ENCODE measurements around the gene PLA2G2F. TPM values are rescaled to one million over a fixed set of nuclear protein-coding genes. Genes with fewer than 3 reads are reported as not detected.

Gene PLA2G2F
- total RNA-seq, 1 donor from 2014 or later, result not detected

DNA sequence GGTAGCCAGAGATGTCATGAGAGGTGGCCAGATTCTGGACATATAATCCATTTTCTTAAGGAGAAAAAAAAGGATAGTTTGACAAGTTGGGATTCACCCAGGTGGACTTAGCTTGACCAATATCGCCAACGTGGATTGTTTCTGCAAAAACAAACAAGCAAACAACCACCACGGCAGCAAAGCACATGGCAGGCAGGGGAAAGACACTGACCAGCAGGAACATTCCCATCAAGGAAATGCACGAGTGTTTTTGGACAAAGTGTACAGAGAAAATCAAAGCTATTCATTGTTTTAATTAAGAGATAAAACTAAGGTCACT is 56.3 kb downstream of the PLA2G2F start:
- Mint-ChIP-seq H3K27me3 (ENCODE audit: low read depth) (peaks cover 30% of the 10 kb centered on the region), H3K9me3 (no peaks in the 10 kb centered on the region)

DNA sequence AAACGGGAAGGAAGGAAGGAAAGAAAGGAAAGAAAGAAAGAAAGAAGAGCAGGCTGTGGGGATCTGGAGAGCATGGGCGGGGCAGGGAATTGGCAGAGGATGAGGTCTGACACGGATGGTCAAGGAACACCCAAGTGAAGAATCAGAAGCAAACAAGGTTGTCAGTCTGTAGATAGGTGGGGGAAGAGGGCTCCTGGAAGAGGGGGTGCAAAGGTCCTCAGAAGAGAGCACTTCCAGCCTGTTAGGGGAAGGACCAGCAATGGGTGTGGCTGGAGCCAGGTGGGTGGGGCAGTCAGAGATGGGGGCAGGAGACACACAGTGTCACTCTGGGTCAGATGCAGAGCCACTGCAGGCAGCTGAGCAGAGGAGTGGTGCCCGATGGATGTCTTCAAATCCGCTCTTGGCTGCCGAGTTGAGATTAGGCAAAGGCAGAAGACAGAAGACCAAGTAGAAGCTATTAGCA is 58.2 kb downstream of the PLA2G2F start:
- no peak overlapping the region for H3K27ac Mint-ChIP-seq
- DNase-seq (ENCODE audit: low spot score in 2 of 2, unreplicated experiment in 2 of 2), result no peak
- peaks cover 1% of the 10 kb centered on the region for H3K36me3 Mint-ChIP-seq
- peaks cover 40% of the 10 kb centered on the region for H3K27me3 Mint-ChIP-seq (ENCODE audit: low read depth)
- peaks cover 18% of the 10 kb centered on the region for H3K4me1 Mint-ChIP-seq
- H3K4me3 Mint-ChIP-seq, result no peak overlapping the region
- TF ChIP-seq CTCF (IDR thresholded peaks at IDR 0.05; ENCODE audit: unreplicated experiment), result no peak
- no peaks in the 10 kb centered on the region for H3K9me3 Mint-ChIP-seq

More for the DNA sequence above, 56.3 kb downstream of the PLA2G2F start:
- Mint-ChIP-seq H3K27ac (no peak overlapping the region), H3K4me1 (peaks cover 18% of the 10 kb centered on the region), H3K4me3 (no peak overlapping the region), H3K36me3 (peaks cover 3% of the 10 kb centered on the region)
- no peak for TF ChIP-seq CTCF (IDR thresholded peaks at IDR 0.05; ENCODE audit: unreplicated experiment)
- no peak for DNase-seq (ENCODE audit: low spot score in 2 of 2, unreplicated experiment in 2 of 2)

DNA sequence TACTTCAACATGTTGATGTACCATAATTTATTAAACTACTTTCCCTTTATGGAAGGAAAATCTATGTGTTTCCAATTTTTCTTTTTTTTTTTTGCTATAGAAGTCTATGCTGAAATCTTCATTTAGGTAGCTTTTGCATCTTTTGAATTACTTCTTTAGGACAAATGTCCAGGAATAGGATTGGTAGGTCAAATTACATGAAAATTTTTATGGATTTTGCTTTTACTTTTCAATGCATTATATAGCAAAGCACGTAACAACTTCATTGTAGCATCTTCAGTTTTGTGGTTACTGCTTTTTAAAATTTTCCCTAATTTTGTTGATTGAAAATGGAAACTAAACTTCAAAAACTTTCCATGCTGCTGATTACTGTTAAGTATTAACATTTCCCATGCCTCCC is 59.2 kb downstream of the PLA2G2F start:
- peaks cover 42% of the 10 kb centered on the region for H3K27me3 Mint-ChIP-seq (ENCODE audit: low read depth)

DNA sequence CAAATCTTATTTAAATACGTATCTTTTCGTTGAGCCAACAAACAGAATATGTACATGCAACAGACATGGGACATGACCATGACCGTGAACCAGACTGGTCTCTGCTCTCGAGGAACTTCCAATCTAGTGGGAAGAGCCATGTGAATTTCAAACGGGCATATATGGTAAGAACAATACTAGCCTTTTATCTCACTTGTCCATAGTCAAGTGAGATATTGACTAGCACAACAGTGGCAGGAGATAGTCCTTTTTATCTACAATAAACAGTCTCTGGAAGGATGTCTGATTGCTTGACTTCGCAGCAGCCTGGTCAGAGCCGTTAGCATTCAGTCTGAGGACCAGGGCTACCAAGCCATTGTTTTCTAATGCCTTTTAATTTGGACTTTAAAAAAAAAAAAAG is 59.8 kb downstream of the PLA2G2F start:
- no peaks in the 10 kb centered on the region for H3K36me3 Mint-ChIP-seq
- peaks cover 18% of the 10 kb centered on the region for H3K4me1 Mint-ChIP-seq
- H3K9me3 Mint-ChIP-seq, result no peaks in the 10 kb centered on the region
- no peak overlapping the region for H3K27ac Mint-ChIP-seq
- DNase-seq (ENCODE audit: low spot score in 2 of 2, unreplicated experiment in 2 of 2), result no peak
- no peak for TF ChIP-seq CTCF (IDR thresholded peaks at IDR 0.05; ENCODE audit: unreplicated experiment)
- H3K27me3 Mint-ChIP-seq (ENCODE audit: low read depth), result peaks cover 49% of the 10 kb centered on the region
- H3K4me3 Mint-ChIP-seq, result no peak overlapping the region

More for the DNA sequence above, 59.2 kb downstream of the PLA2G2F start:
- no peaks in the 10 kb centered on the region for H3K36me3 Mint-ChIP-seq
- TF ChIP-seq CTCF (IDR thresholded peaks at IDR 0.05; ENCODE audit: unreplicated experiment), result no peak
- DNase-seq (ENCODE audit: low spot score in 2 of 2, unreplicated experiment in 2 of 2), result no peak
- no peaks in the 10 kb centered on the region for H3K9me3 Mint-ChIP-seq
- no peak overlapping the region for H3K27ac Mint-ChIP-seq
- H3K4me3 Mint-ChIP-seq, result no peak overlapping the region
- H3K4me1 Mint-ChIP-seq, result peaks cover 18% of the 10 kb centered on the region

DNA sequence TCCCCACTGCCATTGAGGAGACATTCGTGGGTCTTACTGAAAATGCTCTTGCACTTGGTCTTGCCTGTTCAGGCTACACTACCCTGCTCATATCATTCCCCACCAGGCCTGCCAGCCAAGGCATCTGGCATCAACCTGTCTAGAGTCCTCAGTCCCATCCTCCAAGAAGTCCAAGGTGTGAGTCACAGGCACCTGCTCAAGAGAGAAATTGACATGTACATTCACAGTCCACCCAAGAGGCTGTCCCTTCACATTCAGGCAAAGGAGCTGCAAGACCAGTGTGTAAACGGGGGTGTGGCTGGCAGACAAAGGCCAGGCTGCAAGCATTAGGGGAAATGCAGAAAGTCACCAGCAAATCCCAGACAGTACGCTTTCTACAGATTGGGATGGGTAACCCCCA is 60.3 kb downstream of the PLA2G2F start:
- Mint-ChIP-seq H3K9me3 (no peaks in the 10 kb centered on the region), H3K4me3 (no peak overlapping the region), H3K36me3 (no peaks in the 10 kb centered on the region), H3K27me3 (ENCODE audit: low read depth) (peaks cover 49% of the 10 kb centered on the region), H3K27ac (no peak overlapping the region), H3K4me1 (peaks cover 13% of the 10 kb centered on the region)
- no peak for TF ChIP-seq CTCF (IDR thresholded peaks at IDR 0.05; ENCODE audit: unreplicated experiment)
- DNase-seq (ENCODE audit: low spot score in 2 of 2, unreplicated experiment in 2 of 2), result no peak

DNA sequence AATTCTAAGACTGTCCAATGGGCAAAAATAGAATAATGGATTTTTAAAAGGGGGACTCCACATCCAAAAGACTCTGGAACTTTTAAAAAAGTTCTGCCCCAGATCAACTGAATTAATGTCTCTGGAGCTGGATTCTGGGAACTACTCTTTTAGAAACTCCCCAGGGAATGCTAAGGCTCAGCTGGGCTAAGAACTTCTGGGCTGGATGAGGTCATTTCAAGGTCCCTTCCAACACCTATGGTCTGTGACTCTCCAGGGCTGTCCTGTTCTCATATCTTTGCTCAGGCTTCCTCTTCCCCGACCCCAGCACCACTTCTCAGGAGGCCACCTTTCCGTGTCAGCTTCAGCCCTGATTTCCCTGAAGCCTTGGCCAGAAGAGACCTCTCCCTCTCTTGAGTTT is 60.7 kb downstream of the PLA2G2F start:
- Mint-ChIP-seq H3K9me3 (no peaks in the 10 kb centered on the region), H3K36me3 (no peaks in the 10 kb centered on the region), H3K27ac (no peak overlapping the region), H3K4me1 (peaks cover 9% of the 10 kb centered on the region), H3K27me3 (ENCODE audit: low read depth) (peaks cover 49% of the 10 kb centered on the region), H3K4me3 (no peak overlapping the region)
- TF ChIP-seq CTCF (IDR thresholded peaks at IDR 0.05; ENCODE audit: unreplicated experiment), result no peak
- DNase-seq (ENCODE audit: low spot score in 2 of 2, unreplicated experiment in 2 of 2), result no peak

Data from mesothelial cell of epicardium (in vitro differentiated cells).